Hindlimb muscle (tissue), 1 donor: ENCODE data around the gene KCNG2. TPM values are rescaled to one million over a fixed set of nuclear protein-coding genes. Genes with fewer than 3 reads are reported as not detected.
"Not testable (repeated sequence)": the region's sequence is repeated elsewhere in the genome, so short reads cannot be mapped to it uniquely, and the experiment has no call there.

Experiments
- DNase-seq: peaks from one replicate; pipeline ENCODE4 v3.0.0-alpha.2; 2013
- polyA plus RNA-seq: library from polyadenylated mRNA; unstranded; fragments of 120-200 nt; gene quantifications from one replicate; pipeline ENCODE4 v1.2.1, GENCODE V29; 2013; ENCODE audit not compliant: insufficient read length

KCNG2 gene, protein sequence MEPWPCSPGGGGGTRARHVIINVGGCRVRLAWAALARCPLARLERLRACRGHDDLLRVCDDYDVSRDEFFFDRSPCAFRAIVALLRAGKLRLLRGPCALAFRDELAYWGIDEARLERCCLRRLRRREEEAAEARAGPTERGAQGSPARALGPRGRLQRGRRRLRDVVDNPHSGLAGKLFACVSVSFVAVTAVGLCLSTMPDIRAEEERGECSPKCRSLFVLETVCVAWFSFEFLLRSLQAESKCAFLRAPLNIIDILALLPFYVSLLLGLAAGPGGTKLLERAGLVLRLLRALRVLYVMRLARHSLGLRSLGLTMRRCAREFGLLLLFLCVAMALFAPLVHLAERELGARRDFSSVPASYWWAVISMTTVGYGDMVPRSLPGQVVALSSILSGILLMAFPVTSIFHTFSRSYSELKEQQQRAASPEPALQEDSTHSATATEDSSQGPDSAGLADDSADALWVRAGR
- 0.86 TPM for polyA plus RNA-seq

DNA sequence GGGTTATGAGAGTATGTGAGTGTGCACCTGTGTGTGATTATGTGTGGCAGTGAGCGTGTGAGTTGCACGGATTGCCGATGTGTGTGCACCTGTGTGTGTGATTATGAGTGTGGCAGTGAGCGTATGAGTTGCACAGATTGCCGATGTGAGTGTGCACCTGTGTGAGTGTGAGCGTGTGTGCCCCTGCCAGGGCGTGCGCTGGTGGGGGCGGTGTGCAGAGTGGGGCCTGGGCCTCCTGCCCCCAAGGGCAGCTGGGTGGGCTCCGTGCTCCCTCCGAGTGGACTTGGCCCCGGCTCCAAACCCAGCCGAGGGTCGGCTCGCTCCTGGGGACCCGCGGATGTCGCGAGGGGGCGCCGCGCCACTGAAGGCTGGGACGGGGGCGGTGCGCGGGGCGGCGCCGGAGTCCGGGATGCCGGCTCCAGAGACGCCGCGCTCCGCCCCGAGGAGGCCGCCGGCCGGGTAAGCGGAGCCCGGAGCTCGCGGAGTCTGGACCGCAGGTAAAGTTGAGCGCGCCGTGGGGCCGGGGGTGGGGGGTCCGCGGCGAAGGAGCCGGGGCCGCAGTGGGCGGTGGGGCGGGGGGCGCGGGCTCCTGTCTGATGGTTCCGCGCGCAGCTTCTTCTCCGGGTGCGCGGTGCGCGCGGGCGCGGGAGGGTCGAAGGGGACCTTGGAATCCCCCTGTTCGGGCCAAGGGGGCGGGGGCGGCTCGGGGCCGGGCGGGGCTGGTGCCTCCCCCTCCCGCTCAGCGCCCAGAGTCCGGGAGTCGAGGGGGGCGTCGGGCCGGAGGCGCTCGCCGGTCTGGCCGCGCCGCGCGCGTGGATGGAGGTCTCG lies at the start of gene KCNG2:
TSS of gene KCNG2 (plus strand) at position 421 of the 828 bp plus-strand sequence. CDS start 65,730 bp downstream, outside the sequence.
- DNase-seq = peak; percentile 63

DNA sequence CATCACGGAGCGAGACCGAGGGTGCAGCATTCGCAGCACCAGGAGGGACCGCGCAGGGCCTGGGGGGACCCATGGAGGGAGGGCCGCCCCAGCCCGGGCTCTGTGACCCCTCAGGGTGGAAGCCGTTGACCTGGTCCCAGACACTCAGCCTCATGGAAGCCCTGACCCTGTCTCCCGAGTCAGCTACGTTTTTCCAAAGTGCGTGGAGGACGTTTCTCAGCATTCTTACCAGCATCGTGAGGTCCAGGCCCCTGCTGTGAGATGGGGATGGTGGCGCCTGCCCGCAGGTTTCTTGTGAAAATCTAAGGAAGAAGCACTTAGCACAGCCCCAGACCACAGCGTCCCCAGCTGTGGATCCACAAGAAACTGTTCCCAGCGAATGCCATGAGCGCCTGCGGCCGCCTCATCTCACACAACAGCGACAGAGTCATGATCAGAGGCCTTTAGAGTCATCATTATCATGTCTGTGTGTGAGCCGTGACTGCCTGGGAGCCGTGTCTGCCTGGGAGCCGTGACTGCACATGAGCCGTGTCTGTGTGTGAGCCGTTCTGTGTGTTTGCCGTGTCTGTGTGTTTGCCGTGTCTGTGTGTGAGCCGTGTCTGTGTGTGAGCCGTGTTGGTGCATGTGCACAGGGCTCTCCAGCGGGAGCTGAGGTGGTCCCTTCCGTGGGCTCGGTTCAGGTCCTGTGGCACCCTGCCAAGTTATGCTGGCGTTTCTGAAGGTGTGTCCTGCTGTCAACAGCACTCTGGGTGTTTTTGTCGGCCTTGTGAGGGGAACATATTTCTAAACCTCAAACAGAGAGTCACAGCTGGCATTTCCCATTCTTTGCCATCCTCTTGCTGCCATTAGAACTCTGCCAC lies 49.2 kb upstream of the KCNG2 start:
- DNase-seq = no peak

DNA sequence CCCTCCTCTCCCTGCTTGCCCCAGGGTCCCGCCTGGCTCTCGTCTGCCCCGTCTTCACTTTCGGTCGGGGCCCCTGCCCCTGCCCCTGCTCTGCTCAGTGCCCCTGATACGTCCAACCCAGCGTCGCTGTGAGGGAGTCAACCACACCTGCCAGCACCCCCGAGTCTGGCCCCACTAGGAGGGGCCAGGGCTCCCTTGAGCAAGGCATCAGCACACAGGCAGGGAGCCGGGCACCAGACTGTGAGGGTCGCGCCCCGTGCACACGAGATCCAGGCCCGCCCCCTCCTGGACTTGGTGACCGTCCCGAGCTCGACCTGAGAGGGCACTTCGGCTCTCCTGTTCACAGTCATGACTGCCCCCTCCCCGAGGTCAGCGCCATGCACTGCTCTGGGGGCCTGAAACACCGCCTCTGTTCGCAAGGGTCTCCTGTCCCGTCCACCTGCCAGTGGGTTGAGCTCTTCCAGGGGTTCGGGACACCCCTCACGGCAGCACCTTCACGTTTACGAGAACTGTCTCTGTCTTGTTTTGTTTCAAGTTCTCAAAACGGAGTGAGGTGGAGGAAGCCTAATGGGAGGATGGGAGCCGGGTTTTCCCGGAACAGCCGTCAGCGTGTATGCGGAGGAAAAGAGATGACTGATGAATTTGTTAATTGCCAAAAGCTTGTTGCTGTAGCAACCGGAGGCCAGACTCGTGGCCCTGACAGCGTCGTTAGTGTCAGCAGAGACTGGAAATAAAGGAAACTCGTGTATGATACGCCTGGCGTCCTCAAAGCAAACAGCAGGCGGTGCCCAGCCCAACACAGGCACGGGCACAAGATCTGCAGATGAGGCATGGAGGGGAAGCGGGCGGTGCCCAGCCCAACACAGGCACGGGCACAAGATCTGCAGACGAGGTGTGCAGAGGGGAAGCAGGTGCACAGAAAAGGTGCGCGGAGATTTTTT lies 48.2 kb upstream of the KCNG2 start:
- no peak for DNase-seq

DNA sequence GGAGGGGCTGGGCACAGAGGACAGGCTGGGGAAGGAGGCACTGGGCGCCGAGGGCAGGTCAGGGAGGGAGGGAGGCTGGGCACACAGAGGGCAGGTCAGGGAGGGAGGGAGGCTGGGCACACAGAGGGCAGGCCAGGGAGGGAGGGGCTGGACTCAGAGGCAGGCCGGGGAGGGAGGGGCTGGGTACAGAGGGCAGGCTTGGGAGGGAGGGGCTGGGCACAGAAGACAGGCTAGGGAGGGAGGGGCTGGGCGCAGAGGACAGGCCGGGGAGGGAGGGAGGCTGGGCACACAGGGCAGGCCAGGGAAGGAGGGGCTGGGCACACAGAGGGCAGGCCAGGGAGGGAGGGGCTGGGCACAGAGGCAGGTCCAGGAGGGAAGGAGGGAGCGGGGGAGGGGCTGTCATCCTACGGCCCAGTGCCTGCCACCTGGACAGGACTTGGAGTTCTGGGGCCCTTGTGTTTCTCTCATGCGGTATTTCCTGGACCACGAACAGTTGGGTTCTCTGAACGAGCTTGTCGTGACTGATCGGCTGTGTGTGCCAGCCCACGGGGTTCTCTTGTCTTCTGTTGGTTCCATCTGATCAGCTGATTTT lies 46.7 kb upstream of the KCNG2 start:
- DNase-seq = no peak

DNA sequence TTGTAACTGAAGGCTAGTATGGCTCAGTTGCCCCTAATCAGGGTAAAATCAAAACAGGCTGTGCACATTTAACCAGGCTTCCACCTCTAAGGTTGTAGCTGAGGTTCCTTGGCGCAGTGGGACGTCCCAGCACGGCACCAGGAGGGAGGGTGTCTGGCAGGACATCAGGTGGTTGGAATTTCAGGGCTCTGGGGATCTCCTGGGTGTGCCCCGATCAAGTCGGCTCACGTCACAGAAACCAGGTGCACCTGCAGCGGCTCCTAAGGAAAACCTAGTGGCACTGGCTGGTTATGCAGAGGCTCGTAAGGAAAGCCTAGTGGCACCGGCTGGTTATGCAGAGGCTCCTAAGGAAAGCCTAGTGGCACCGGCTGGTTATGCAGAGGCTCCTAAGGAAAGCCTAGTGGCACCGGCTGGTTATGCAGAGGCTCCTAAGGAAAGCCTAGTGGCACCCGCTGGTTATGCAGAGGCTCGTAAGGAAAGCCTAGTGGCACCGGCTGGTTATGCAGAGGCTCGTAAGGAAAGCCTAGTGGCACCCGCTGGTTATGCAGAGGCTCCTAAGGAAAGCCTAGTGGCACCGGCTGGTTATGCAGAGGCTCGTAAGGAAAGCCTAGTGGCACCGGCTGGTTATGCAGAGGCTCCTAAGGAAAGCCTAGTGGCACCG lies 45.7 kb upstream of the KCNG2 start:
- DNase-seq = not testable (repeated sequence)

DNA sequence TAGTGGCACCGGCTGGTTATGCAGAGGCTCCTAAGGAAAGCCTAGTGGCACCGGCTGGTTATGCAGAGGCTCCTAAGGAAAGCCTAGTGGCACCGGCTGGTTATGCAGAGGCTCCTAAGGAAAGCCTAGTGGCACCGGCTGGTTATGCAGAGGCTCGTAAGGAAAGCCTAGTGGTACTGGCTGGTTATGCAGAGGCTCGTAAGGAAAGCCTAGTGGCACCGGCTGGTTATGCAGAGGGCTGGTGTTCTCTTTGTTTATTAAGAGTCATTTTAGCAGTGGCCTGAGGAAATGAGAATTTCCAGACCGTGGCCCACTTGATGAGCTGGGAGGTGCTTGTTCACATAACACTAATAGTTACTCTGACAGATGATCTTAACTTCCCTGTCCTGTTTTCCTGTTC lies 44.8 kb upstream of the KCNG2 start:
- DNase-seq = not testable (repeated sequence)

DNA sequence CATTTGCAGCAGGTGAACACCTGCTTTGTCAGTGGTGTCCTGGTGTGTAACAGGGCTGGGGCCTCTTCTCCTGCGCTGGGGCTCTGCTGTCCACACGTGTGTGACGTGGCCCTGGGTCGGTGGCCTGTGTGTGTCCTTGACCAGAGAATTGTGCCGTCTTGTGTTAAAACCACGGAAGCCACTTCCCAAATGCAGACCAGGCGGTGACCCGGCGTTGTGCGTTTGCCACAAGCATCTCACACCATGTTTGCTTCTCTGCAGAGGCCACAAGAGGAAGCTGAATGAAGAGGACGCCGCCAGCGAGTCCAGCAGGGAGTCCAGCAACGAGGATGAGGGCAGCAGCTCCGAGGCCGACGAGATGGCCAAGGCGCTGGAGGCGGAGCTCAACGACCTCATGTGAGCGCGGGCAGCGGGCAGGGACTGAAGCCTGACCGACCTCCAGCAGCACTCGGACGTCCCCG lies 44.3 kb upstream of the KCNG2 start:
- DNase-seq = no peak

DNA sequence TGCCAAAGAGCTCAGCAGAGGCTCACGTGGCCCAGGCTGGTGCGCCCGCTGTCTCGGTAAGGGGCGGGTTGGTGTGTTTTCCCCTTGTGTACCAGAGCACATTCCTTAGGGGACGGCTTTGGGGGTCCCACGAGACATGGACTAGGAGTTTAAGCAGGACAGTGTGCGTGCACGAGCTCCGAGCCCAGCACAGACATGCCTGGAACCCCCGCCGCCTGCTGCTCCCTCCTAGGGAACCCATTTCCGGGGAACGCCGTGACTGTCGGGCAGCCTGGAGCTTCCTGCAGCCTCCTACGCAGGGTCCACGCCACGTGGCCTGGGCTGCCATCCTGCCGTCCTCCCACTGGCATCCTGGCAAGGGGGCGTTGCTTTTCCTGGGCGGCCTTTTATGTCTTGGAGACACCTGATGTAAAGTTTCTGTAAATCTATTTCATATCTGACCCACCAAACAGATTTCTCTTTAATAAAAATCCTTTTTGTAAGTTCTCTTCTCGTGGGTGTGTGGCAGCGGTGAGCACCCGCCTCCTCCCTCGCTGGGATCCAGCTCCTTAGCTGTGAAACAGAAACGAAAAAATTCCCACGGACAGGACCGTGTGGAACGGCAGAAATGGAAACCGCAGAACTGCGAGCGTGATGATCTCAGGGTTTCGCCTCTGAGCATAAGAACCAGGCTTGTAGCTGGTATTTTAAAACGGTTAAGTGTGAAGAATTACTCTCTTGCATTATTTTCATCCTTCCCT lies 43.5 kb upstream of the KCNG2 start:
- DNase-seq = no peak

DNA sequence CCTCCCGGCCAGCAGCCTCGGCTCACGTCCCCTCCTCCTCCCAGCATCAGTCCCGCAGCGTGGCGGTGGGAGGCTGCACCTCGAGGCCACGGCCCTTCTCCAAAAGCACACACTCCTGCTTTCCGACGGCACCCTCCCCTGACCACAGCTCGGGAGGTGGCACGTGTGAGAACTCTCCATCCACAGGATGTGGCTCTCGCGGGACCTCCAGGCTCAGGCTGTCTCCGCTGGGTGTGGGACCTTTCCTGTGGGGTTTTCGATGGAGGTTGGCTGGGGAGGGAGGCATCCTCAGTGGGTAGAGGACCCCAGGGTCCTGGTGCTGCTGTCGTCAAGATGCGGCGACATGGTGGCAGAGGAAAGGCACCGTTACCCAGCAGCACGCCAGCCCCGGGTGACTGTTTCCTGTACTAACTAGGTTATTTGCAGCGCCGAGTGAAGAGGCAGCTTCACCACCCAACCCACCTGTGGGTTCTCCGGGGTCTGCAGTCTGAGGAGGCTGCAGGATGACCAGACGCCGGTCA lies 42.8 kb upstream of the KCNG2 start:
- no peak for DNase-seq

DNA sequence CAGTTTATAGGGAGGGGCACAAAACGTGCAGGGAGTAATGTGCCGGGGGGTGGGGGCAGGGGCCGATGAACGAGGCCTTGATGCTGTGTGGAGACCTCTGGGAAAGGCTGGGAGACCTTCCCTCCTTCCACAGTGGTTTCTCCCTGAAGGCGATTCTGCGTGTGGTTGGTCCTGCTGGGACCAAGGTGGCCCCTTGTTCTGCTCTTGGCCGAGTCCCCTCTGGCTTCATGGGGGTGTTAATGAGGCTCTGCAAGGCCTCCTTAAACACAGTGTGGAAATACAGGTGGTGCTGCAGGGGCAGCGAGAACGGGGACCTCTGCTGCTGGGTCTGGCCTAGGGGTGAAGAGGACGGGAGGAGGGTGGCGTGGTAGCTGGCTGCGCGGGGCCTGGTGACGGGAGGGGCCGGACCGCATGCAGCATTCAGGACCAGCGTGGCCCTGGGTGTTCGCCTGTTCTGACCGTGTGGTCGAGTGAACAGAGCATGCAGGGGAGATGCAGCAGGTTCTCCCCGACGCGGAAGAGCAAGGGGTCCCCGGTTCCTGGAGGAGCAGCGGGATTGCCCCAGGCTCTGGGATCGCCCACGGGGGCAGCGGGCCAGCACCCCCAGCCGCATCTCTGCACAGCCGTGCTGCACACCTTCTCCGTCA lies 42.1 kb upstream of the KCNG2 start:
- DNase-seq = no peak

DNA sequence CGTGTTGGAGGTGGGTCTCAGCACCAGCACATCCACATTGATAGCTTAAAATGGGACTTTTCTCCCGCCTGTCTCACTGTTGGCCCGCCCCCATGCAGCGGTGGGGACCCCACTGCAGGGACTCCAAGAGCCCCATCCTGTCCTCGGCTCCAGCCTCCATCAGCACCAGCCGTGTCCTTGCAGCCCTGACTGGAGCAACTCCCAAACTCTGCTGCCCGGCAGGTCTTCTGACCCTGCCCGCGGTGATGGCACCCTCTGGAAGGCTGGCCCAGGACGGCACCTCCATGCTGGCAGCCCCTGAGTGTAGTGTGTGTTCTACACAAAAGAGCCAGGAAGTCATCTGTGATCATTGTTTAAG lies 41.6 kb upstream of the KCNG2 start:
- DNase-seq = no peak

DNA sequence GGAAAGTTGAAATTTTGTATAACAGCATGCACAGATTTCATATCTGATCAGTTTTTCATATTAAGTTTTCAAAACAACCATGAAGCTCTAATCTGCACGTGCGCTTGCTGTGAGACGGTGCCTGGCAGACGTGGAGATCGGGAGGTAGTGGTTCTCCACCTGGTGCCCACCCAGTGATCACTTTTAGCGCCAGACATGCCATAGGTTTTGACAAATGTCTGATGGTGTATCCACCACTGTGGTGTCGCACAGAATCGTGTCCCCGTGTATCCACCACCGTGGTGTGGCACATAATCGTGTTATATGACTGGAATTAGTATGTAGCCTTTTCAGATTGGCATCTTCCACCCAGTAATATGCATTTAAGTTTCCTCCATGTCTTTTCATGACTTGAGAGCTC lies 40.9 kb upstream of the KCNG2 start:
- DNase-seq = no peak

DNA sequence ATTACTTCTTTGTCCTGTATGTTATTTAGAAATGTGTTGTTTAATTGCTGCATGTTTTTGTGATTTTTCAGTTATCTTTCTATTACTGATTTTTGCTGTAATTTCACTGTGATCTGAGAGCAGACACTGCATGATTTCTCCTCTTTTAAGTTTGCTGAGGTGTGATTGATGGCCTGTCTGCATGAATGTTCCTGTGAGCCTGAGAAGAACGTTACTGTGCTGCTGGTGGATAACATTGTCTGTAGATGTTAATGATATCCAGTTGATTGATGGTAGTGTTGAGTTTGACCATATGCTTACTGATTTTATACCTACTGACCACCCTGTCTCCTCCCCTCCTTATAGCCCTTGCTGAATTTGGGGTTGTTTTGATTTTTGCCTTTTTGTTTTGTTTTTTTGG lies 37.4 kb upstream of the KCNG2 start:
- DNase-seq = no peak

DNA sequence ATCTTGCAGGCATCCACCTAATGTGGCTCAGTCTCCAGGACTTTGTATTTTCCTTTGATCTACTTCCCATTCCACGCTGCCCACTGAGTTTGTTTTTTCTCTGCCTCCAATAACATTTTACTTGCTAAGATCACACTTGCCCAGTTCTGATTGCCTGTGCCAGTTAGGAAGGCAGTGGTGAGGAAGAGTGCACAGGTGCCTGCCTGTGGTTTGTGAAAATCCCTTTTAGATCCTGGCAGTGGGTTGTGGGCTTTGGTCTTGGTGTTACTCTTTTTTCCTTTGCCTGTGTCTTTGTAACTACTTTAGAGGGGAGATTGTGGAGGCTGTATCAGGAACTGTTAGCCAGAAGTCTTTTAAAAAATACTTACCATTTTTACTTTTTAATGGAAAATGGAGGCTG lies 36.9 kb upstream of the KCNG2 start:
- DNase-seq = no peak

DNA sequence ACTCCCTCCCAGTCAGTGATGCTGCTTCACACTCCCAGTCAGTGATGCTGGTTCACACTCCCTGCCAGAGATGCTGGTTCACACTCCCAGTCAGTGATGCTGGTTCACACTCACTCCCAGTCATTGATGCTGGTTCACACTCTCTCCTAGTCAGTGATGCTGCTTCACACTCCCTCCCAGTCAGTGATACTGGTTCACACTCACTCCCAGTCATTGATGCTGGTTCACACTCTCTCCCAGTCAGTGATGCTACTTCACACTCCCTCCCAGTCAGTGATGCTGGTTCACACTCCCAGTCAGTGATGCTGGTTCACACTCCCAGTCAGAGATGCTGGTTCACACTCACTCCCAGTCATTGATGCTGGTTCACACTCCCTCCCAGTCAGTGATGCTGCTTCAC lies 34.3 kb upstream of the KCNG2 start:
- no peak for DNase-seq

DNA sequence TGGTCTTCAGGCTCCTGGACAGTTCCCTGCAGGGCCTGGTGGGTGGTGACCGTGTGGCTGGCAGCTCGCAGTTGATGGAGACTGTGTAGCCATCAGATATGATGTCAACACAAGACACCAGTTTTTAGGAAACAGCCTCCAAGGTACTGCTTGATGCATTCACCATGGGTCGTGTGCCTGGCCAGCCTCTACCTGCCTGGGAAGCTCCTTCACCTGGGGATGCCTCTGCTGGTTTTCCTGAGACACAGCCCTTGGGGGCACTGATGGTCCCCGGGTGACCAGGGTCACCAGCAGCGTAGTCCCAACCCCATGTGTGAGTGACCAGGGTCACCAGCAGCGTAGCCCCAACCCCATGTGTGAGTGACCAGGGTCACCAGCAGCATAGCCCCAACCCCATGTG lies 33.6 kb upstream of the KCNG2 start:
- DNase-seq = no peak

DNA sequence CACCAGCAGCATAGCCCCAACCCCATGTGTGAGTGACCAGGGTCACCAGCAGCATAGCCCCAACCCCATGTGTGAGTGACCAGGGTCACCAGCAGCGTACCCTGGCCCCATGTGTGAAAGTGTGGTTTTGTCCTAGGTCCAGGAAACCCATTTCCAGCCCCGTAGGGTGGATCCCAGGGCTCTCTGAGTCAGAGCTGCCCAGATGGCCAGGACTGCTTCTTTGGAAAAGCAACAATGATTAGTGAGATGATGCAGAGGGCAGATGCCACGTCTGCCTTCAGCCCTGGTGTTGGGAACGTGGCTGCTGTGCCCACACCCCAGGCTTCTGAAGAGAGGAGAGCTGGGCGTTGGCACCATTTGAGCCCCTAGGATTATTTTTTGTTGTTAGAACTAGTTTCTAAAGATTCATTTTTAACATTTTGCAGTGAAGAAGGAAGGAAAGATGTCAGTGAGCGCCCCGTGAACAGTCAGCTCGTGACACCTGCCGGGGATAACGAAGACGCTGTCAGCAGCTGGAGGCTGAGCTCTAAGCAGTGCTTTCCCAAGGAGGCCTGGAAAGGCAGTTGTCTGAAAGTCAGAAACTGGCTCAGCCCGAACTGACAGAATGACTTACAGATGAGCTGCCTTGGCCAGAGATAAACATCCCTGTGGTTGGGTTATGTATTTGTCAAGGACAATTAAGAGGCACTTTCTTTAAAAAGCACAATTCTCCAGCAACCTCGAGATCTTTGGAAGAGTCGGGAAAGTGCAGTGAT lies 32.1 kb upstream of the KCNG2 start:
- peak; percentile 37 for DNase-seq

DNA sequence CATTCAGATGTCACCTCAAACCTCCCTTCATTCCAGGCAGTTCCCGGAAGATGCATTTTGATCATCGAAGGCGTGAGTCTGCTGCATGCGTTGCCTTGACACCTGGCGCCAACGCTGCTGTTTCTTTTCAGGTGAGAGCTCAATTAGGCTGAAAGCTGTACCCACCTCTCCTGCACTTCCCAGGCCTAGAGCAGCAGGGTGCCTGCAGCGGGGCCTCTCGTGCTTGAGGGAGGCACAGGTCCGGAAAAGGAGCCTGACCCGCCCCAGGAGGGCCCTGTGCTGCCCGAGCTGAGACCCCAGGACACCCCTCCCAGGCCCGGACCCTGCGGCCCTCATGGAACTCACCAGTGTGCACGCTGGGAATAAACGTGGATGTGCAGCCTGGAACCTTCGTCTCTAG lies 31.4 kb upstream of the KCNG2 start:
- DNase-seq = no peak
